Fibroblast of lung (primary cell): ENCODE data around the gene MLXIPL.

Source experiments
- CTCF ChIP-seq, 2 donors: IDR thresholded peaks in 1 of 2; conservative IDR thresholded peaks in 1 of 2; 1 replicate in 1 of 2; 2 replicates in 1 of 2; pipeline ENCODE4 v1.5.1; 2011 to 2012; ENCODE audit warnings: low read length in 2 of 2, control low read depth in 1 of 2, inconsistent platforms in 1 of 2, low read depth in 1 of 2, mild to moderate bottlenecking in 1 of 2
- EZH2 ChIP-seq: IDR thresholded peaks from 2 replicates; pipeline ENCODE4 v1.5.1; 2012; ENCODE audit warnings: low read length, control low read depth, mild to moderate bottlenecking; ENCODE audit errors: missing control alignments

- no peak for TF ChIP-seq CTCF (conservative IDR thresholded peaks at IDR 0.05 in 1 of 2, IDR thresholded peaks at IDR 0.05 in 1 of 2; ENCODE audit: low read depth in 1 of 2, low read length in 2 of 2)
- no peak for TF ChIP-seq EZH2
These were observed 13.2 kb downstream of the MLXIPL start for GRCh38 chr7:73611017-73611555.
